Keratinocyte (primary cell): Measurements from ENCODE around the gene HS1BP3. TPM values are rescaled to one million over a fixed set of nuclear protein-coding genes. Genes with fewer than 3 reads are reported as not detected.

Experiments
- DNase-seq: peaks from one replicate; pipeline ENCODE4 v3.0.0-alpha.2; 2011; ENCODE audit warnings: low read depth, missing footprints, low spot score
- FAIRE-seq: peaks from 2 replicates; lab custom pipeline; 2011; peaks lifted over from hg19 to GRCh38; lab: Jason Lieb, UNC
- H2AFZ ChIP-seq: 2 replicates; pipeline ENCODE4 v1.6.0; 2012; ENCODE audit warnings: low read length, control low read depth, inconsistent platforms; ENCODE audit not compliant: control insufficient read depth
- H3K27ac ChIP-seq: 2 replicates; pipeline ENCODE4 v1.5.1; 2011; ENCODE audit warnings: low read length; ENCODE audit not compliant: control insufficient read depth, insufficient read depth
- H3K27me3 ChIP-seq: 3 replicates; pipeline ENCODE4 v1.6.0; 2011; ENCODE audit warnings: low read length; ENCODE audit not compliant: control insufficient read depth, insufficient read depth; ENCODE audit errors: extremely low read depth
- H3K36me3 ChIP-seq, 2 experiments: 2 replicates in 1 of 2; 3 replicates in 1 of 2; pipeline ENCODE4 v1.5.1; 2011; ENCODE audit warnings: low read length in 2 of 2, mild to moderate bottlenecking in 1 of 2; ENCODE audit not compliant: control insufficient read depth in 2 of 2, insufficient read depth in 2 of 2; ENCODE audit errors: extremely low read depth in 1 of 2
- H3K4me1 ChIP-seq: 3 replicates; pipeline ENCODE4 v1.5.1; 2011; ENCODE audit warnings: low read length; ENCODE audit not compliant: control insufficient read depth, insufficient read depth; ENCODE audit errors: extremely low read depth
- H3K4me2 ChIP-seq: 3 replicates; pipeline ENCODE4 v1.6.0; 2011; ENCODE audit warnings: low read depth, low read length; ENCODE audit not compliant: control insufficient read depth, insufficient read depth; ENCODE audit errors: extremely low read depth
- H3K4me3 ChIP-seq, 3 experiments: fragments of 200-600 bp in 1 of 3; sonication (generic) in 1 of 3; 2 replicates in 2 of 3; 3 replicates in 1 of 3; pipeline ENCODE4 v1.5.1; 2011 to 2016; ENCODE audit warnings: low read length in 3 of 3, mild to moderate bottlenecking in 3 of 3, control low read depth in 2 of 3, inconsistent platforms in 1 of 3, low read depth in 1 of 3, mixed read lengths in 1 of 3, mixed run types in 1 of 3, moderate library complexity in 1 of 3; ENCODE audit not compliant: control insufficient read depth in 2 of 3, insufficient read depth in 2 of 3; ENCODE audit errors: extremely low read depth in 1 of 3
- H3K79me2 ChIP-seq: 2 replicates; pipeline ENCODE4 v1.6.0; 2012; ENCODE audit warnings: low read length; ENCODE audit not compliant: control insufficient read depth, insufficient read depth
- H3K9ac ChIP-seq: 3 replicates; pipeline ENCODE4 v1.6.0; 2011; ENCODE audit warnings: low read length; ENCODE audit not compliant: control insufficient read depth, insufficient read depth; ENCODE audit errors: extremely low read depth
- H3K9me1 ChIP-seq: 3 replicates; pipeline ENCODE4 v1.6.0; 2011; ENCODE audit warnings: low read length; ENCODE audit not compliant: control insufficient read depth, insufficient read depth; ENCODE audit errors: extremely low read depth
- H3K9me3 ChIP-seq: 2 replicates; pipeline ENCODE4 v1.5.1; 2012; ENCODE audit warnings: low read depth, low read length; ENCODE audit not compliant: control insufficient read depth
- H4K20me1 ChIP-seq: 3 replicates; pipeline ENCODE4 v1.6.0; 2011; ENCODE audit warnings: low read length; ENCODE audit not compliant: control insufficient read depth, insufficient read depth; ENCODE audit errors: extremely low read depth
- EZH2 ChIP-seq: IDR thresholded peaks from one replicate; pipeline ENCODE4 v1.6.1; 2012; ENCODE audit warnings: inconsistent platforms, mild to moderate bottlenecking, low read length, moderate library complexity
- dilution Hi-C: fragments of 300-500 bp; cut with MboI; formaldehyde crosslinking; loops from one replicate; pipeline ENCODE4 v1.7.0; 2020; ENCODE audit warnings: low sequenced_read_pairs; ENCODE audit not compliant: extremely low pct_ligation_motif_present
- polyA plus RNA-seq, 5 experiments: library from polyadenylated mRNA; depleted of rRNA in 3 of 5; stranded (reverse) in 3 of 5; stranded (forward) in 1 of 5; unstranded in 1 of 5; fragments of >200 nt; gene quantifications; 1 replicate in 1 of 5; 2 replicates in 3 of 5; 3 replicates in 1 of 5; pipeline versions ENCODE4 v1.2.1 to v1.2.3, GENCODE V29; 2011 to 2012; ENCODE audit warnings: missing spikeins in 2 of 5, low read depth in 1 of 5, low replicate concordance in 1 of 5
- TF ChIP-seq, protein P1 (sequence below), 3 experiments: IDR thresholded peaks in 1 of 3; conservative IDR thresholded peaks in 1 of 3; optimal IDR thresholded peaks in 1 of 3; 2 replicates in 2 of 3; 3 replicates in 1 of 3; pipeline versions ENCODE3 to v1.5.1; 2011; ENCODE audit warnings: low read length in 3 of 3, mild to moderate bottlenecking in 3 of 3, moderate library complexity in 2 of 3, control low read depth in 1 of 3, inconsistent platforms in 1 of 3; ENCODE audit not compliant: insufficient read depth in 2 of 3; ENCODE audit errors: extremely low read depth in 1 of 3

The HS1BP3 gene
- polyA plus RNA-seq, 1 donor (not counting 4 experiments of a cell fraction or from before 2014, with no cell fraction given), result 18.5 TPM

DNA sequence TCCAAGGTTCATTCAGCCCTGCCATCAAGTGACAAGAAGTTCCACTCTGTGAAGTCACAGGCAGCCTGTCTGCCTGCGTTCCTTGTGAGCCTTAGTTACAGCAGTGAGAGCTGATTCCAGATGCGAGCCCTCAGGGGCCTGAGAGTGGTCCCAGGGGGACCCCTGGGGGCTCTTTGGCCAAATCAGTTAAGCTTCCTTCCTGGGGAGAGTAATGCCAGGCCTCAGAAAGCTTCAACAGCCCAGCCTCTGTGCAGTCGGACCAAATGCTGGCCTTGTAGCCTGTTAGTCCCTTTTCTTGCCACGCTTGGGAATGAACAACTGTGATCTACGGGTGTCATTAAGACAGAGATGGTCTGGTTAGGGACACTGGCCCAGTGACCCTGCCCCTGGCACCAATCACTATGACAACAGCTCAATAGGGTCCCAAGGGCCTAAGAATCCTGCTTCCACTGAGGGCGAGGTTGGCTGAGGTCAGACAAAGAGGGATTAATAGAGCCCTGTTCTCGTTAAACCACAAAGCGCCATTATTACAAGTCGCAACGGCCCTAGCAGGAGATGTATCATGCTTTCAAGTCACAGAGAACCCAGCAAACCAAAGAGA, 50.9 kb downstream of the HS1BP3 start:
- Histone ChIP-seq H3K36me3 (no peaks in the 10 kb centered on the region), H2AFZ (no peak overlapping the region), H4K20me1 (no peaks in the 10 kb centered on the region), H3K9ac (no peak overlapping the region), H3K4me1 (peaks cover 14% of the 10 kb centered on the region), H3K27me3 (no peaks in the 10 kb centered on the region), H3K27ac (no peak overlapping the region), H3K4me2 (no peak overlapping the region), H3K9me3 (no peaks in the 10 kb centered on the region), H3K9me1 (no peaks in the 10 kb centered on the region), H3K79me2 (no peaks in the 10 kb centered on the region), H3K4me3 (no peak overlapping the region)
- FAIRE-seq, result no peak
- TF ChIP-seq EZH2, result no peak
- TF ChIP-seq, protein P1, sequence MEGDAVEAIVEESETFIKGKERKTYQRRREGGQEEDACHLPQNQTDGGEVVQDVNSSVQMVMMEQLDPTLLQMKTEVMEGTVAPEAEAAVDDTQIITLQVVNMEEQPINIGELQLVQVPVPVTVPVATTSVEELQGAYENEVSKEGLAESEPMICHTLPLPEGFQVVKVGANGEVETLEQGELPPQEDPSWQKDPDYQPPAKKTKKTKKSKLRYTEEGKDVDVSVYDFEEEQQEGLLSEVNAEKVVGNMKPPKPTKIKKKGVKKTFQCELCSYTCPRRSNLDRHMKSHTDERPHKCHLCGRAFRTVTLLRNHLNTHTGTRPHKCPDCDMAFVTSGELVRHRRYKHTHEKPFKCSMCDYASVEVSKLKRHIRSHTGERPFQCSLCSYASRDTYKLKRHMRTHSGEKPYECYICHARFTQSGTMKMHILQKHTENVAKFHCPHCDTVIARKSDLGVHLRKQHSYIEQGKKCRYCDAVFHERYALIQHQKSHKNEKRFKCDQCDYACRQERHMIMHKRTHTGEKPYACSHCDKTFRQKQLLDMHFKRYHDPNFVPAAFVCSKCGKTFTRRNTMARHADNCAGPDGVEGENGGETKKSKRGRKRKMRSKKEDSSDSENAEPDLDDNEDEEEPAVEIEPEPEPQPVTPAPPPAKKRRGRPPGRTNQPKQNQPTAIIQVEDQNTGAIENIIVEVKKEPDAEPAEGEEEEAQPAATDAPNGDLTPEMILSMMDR (optimal IDR thresholded peaks at IDR 0.05 in 1 of 3, IDR thresholded peaks at IDR 0.05 in 1 of 3, conservative IDR thresholded peaks at IDR 0.05 in 1 of 3; ENCODE audit: extremely low read depth in 1 of 3, insufficient read depth in 2 of 3, low read length in 3 of 3), result no peak
- dilution Hi-C loops, result no loop called here
- no peak for DNase-seq

- Histone ChIP-seq H3K4me1 (peaks cover 10% of the 10 kb centered on the region), H3K9me1 (no peaks in the 10 kb centered on the region), H3K79me2 (no peaks in the 10 kb centered on the region), H3K9me3 (no peaks in the 10 kb centered on the region), H4K20me1 (no peaks in the 10 kb centered on the region), H3K9ac (no peak overlapping the region), H3K36me3 (no peaks in the 10 kb centered on the region), H3K4me3 (no peak overlapping the region), H3K27me3 (no peaks in the 10 kb centered on the region), H3K27ac (no peak overlapping the region), H2AFZ (no peak overlapping the region), H3K4me2 (no peak overlapping the region)
- FAIRE-seq, result no peak
- DNase-seq, result no peak
- no peak for TF ChIP-seq EZH2
- TF ChIP-seq, protein P1 (optimal IDR thresholded peaks at IDR 0.05 in 1 of 3, IDR thresholded peaks at IDR 0.05 in 1 of 3, conservative IDR thresholded peaks at IDR 0.05 in 1 of 3; ENCODE audit: extremely low read depth in 1 of 3, insufficient read depth in 2 of 3, low read length in 3 of 3), result no peak
- dilution Hi-C loops, result no loop called here
These were observed 51.8 kb downstream of the HS1BP3 start for GRCh38 chr2:20599001-20599600.
